HCT116 (cell line): ENCODE measurements around the gene INSIG2.

ENCODE experiments used
- CTCF ChIP-seq, 3 experiments: fragments of 200-600 bp in 1 of 3; sonication (generic) in 1 of 3; IDR thresholded peaks in 2 of 3; conservative IDR thresholded peaks in 1 of 3; 2 replicates each; pipeline ENCODE4 v1.5.1; 2012 to 2017; ENCODE audit warnings: low read depth in 2 of 3, low read length in 2 of 3, antibody characterized with exemption in 1 of 3, borderline replicate concordance in 1 of 3, control low read depth in 1 of 3, mild to moderate bottlenecking in 1 of 3, mixed read lengths in 1 of 3, mixed run types in 1 of 3, moderate library complexity in 1 of 3; ENCODE audit not compliant: insufficient read depth in 1 of 3
- EZH2 ChIP-seq: fragments of 200-600 bp; sonication (generic); IDR thresholded peaks from 2 replicates; pipeline ENCODE4 v1.6.1; 2017; ENCODE audit warnings: antibody characterized with exemption, mixed run types
- POLR2A ChIP-seq: IDR thresholded peaks from 2 replicates; pipeline ENCODE4 v1.7.0; 2011; ENCODE audit warnings: borderline replicate concordance; ENCODE audit not compliant: insufficient read depth, insufficient read length; ENCODE audit errors: extremely low read depth
- POLR2AphosphoS5 ChIP-seq: IDR thresholded peaks from 2 replicates; pipeline ENCODE4 v1.6.1; 2011; ENCODE audit warnings: mild to moderate bottlenecking, low read depth, low read length, moderate library complexity
- SIN3A ChIP-seq: IDR thresholded peaks from 2 replicates; pipeline ENCODE4 v1.6.1; 2012; ENCODE audit warnings: low read depth

GRCh38 chr2:118086024-118086633 is 2.1 kb upstream of the INSIG2 start:
- TF ChIP-seq CTCF (IDR thresholded peaks at IDR 0.05 in 2 of 3, conservative IDR thresholded peaks at IDR 0.05 in 1 of 3; ENCODE audit: borderline replicate concordance in 1 of 3, insufficient read depth in 1 of 3, low read depth in 2 of 3, low read length in 2 of 3) (no peak), POLR2A (no peak), EZH2 (no peak), POLR2AphosphoS5 (no peak), SIN3A (no peak)
